NAMALWA (cell line): ENCODE measurements around the gene CSMD2.
"Not testable (repeated sequence)": the region's sequence is repeated elsewhere in the genome, so short reads cannot be mapped to it uniquely, and the experiment has no call there.

Experiments used
- DNase-seq: peaks from one replicate; pipeline ENCODE4 v3.0.0-alpha.2; 2015; ENCODE audit warnings: low spot score

Gene CSMD2

GRCh38 chr1:33535334-33535733, 629.7 kb downstream of the CSMD2 start:
- no peak for DNase-seq

GRCh38 chr1:33532936-33533335, 632.1 kb downstream of the CSMD2 start:
- DNase-seq: no peak

GRCh38 chr1:33532250-33532649, 632.8 kb downstream of the CSMD2 start:
- DNase-seq: no peak

GRCh38 chr1:33529957-33530356, 635.1 kb downstream of the CSMD2 start:
- no peak for DNase-seq

- no peak for DNase-seq
Observed at GRCh38 chr1:33527934-33528333, 637.1 kb downstream of the CSMD2 start.

- no peak for DNase-seq
Observed at GRCh38 chr1:33524586-33524985, 640.4 kb downstream of the CSMD2 start.

- no peak for DNase-seq
Observed at GRCh38 chr1:33519240-33519884, 645.7 kb downstream of the CSMD2 start.

GRCh38 chr1:33517596-33518250, 647.3 kb downstream of the CSMD2 start:
- DNase-seq: no peak

GRCh38 chr1:33516891-33517567, 648.0 kb downstream of the CSMD2 start:
- no peak for DNase-seq

GRCh38 chr1:33516428-33516827, 648.6 kb downstream of the CSMD2 start:
- DNase-seq: no peak

GRCh38 chr1:33515607-33516006, 649.4 kb downstream of the CSMD2 start:
- DNase-seq: no peak

GRCh38 chr1:33515112-33515511, 649.9 kb downstream of the CSMD2 start:
- DNase-seq: no peak

- no peak for DNase-seq
Observed at GRCh38 chr1:33512226-33513011, 652.6 kb downstream of the CSMD2 start.

- DNase-seq: not testable (repeated sequence)
Observed at GRCh38 chr1:33509276-33509675, 655.8 kb downstream of the CSMD2 start.

- DNase-seq: no peak
Observed at GRCh38 chr1:33508151-33508550, 656.9 kb downstream of the CSMD2 start.

GRCh38 chr1:33507661-33508060, 657.4 kb downstream of the CSMD2 start:
- no peak for DNase-seq

GRCh38 chr1:33503506-33503905, 661.5 kb downstream of the CSMD2 start:
- no peak for DNase-seq

GRCh38 chr1:33502726-33503125, 662.3 kb downstream of the CSMD2 start:
- DNase-seq: no peak

GRCh38 chr1:33501774-33502173, 663.3 kb downstream of the CSMD2 start:
- DNase-seq: no peak

- peak; percentile 7 for DNase-seq
Observed at GRCh38 chr1:33501309-33501708, 663.7 kb downstream of the CSMD2 start.

- DNase-seq: no peak
Observed at GRCh38 chr1:33500547-33500946, 664.5 kb downstream of the CSMD2 start.

- DNase-seq: no peak
Observed at GRCh38 chr1:33497410-33497809, 667.6 kb downstream of the CSMD2 start.

- no peak for DNase-seq
Observed at GRCh38 chr1:33494929-33495328, 670.1 kb downstream of the CSMD2 start.
